NT2/D1 (cell line): ENCODE results near the gene ESRRG.

ENCODE experiments used
- SUZ12 ChIP-seq: IDR thresholded peaks from 2 replicates; pipeline ENCODE4 v1.6.1; 2011; ENCODE audit not compliant: insufficient read length, insufficient read depth; ENCODE audit errors: extremely low read depth
- YY1 ChIP-seq: IDR thresholded peaks from 2 replicates; pipeline ENCODE4 v1.6.1; 2011; ENCODE audit not compliant: insufficient read length, insufficient read depth

DNA sequence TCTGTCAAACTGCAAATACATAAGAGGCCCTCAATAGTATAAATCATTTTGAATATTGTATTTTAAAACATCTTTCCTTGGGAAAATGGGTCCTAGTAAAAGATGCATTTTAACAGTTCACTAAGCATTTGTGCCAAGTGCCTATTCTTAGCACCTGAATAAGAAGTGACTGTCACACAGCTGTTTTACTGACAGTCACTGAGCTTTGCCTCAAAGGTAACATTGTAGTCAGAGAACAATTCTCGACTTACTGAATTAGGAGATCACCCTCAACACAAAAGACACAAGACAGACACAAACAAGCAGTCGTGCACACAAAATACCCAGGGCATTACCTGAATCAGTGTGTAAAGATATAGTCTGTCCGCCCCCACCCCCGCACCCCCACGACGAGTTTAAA, 408 bp downstream of the ESRRG start:
- TF ChIP-seq YY1 (no peak), SUZ12 (no peak)
